ENCODE results near the gene THRSP. TPM values are rescaled to one million over a fixed set of nuclear protein-coding genes. Genes with fewer than 3 reads are reported as not detected.

THRSP gene
- total and polyA plus RNA-seq, 10 of the 15 experiments (the other 5 are each of a cell fraction or from before 2014, with no cell fraction given) = 0.18 TPM; not detected in 9

- TF ChIP-seq CTCF (IDR thresholded peaks at IDR 0.05 in 2 of 3, conservative IDR thresholded peaks at IDR 0.05 in 1 of 3; ENCODE audit: control insufficient read depth in 2 of 3, extremely low read depth in 1 of 3, insufficient read depth in 1 of 3, low read depth in 3 of 3, low read length in 3 of 3) (no peak), DPF2 (IDR thresholded peaks at IDR 0.05) (no peak), RELA (IDR thresholded peaks at IDR 0.05; ENCODE audit: borderline replicate concordance, partially characterized antibody) (no peak), RUNX3 (IDR thresholded peaks at IDR 0.05; ENCODE audit: low read length) (no peak), ZBTB33 (IDR thresholded peaks at IDR 0.05) (no peak), SUZ12 (IDR thresholded peaks at IDR 0.05; ENCODE audit: unreplicated experiment) (no peak)
Measured at GRCh38 chr11:78039919-78040671, 23.6 kb upstream of the THRSP start (continued).

All from GM12878 (cell line).